ENCODE measurements around the gene ASS1.

Gene ASS1

GRCh38 chr9:130477564-130477963 is 32.8 kb downstream of the ASS1 start:
- no peak for DNase-seq

- DNase-seq, result no peak
Measured at GRCh38 chr9:130478152-130478551, 33.4 kb downstream of the ASS1 start.

GRCh38 chr9:130478736-130479575 is 34.2 kb downstream of the ASS1 start:
- DNase-seq, result no peak

GRCh38 chr9:130479587-130479986 is 34.8 kb downstream of the ASS1 start:
- no peak for DNase-seq

GRCh38 chr9:130480673-130481072 is 35.9 kb downstream of the ASS1 start:
- DNase-seq, result no peak

- DNase-seq, result no peak
Measured at GRCh38 chr9:130482463-130482862, 37.7 kb downstream of the ASS1 start.

- no peak for DNase-seq
Measured at GRCh38 chr9:130483371-130483971, 38.7 kb downstream of the ASS1 start.

GRCh38 chr9:130484362-130485072 is 39.8 kb downstream of the ASS1 start:
- no peak for DNase-seq

GRCh38 chr9:130486103-130486502 is 41.3 kb downstream of the ASS1 start:
- DNase-seq, result no peak

GRCh38 chr9:130487500-130487899 is 42.7 kb downstream of the ASS1 start:
- DNase-seq, result no peak

- DNase-seq, result no peak
Measured at GRCh38 chr9:130488621-130489330, 44.0 kb downstream of the ASS1 start.

GRCh38 chr9:130490981-130491380 is 46.2 kb downstream of the ASS1 start:
- DNase-seq, result no peak

GRCh38 chr9:130491830-130492482 is 47.2 kb downstream of the ASS1 start:
- no peak for DNase-seq

GRCh38 chr9:130493021-130493420 is 48.3 kb downstream of the ASS1 start:
- DNase-seq, result no peak

GRCh38 chr9:130493476-130493875 is 48.7 kb downstream of the ASS1 start:
- no peak for DNase-seq

GRCh38 chr9:130495067-130495466 is 50.3 kb downstream of the ASS1 start:
- no peak for DNase-seq

GRCh38 chr9:130497139-130497538 is 52.4 kb downstream of the ASS1 start:
- DNase-seq, result no peak

GRCh38 chr9:130498298-130498917 is 53.6 kb downstream of the ASS1 start:
- peak; percentile 63 for DNase-seq

GRCh38 chr9:130498918-130499698 is 54.3 kb downstream of the ASS1 start:
- DNase-seq, result no peak

GRCh38 chr9:130499804-130500263 is 55.1 kb downstream of the ASS1 start:
- no peak for DNase-seq

All from hematopoietic multipotent progenitor cell treated with erythropoietin and hydrocortisone succinate and interleukin-3 and kit ligand, for 6 days (in vitro differentiated cells).